ENCODE results near the gene BOC.

DNA sequence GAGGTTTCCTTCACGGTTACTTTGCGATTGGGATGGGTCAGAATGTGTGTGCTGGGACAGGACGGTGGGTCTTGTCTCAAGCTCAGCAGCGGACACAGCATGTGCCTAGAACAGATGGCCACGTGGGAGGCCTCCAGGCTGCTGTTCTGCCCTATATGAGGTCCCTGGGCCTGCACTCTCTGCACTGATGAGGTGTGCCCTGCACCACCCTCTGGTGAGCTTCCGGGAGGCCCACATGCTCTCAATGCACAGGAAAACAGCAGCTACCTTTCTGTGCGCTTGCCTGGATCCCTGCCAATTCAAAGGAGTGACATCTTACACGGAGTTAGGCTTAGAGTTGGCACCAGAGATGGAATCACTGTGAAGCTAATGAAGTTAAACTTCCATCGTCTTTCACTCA lies 59.8 kb downstream of the BOC start:
- TF ChIP-seq, protein P1, sequence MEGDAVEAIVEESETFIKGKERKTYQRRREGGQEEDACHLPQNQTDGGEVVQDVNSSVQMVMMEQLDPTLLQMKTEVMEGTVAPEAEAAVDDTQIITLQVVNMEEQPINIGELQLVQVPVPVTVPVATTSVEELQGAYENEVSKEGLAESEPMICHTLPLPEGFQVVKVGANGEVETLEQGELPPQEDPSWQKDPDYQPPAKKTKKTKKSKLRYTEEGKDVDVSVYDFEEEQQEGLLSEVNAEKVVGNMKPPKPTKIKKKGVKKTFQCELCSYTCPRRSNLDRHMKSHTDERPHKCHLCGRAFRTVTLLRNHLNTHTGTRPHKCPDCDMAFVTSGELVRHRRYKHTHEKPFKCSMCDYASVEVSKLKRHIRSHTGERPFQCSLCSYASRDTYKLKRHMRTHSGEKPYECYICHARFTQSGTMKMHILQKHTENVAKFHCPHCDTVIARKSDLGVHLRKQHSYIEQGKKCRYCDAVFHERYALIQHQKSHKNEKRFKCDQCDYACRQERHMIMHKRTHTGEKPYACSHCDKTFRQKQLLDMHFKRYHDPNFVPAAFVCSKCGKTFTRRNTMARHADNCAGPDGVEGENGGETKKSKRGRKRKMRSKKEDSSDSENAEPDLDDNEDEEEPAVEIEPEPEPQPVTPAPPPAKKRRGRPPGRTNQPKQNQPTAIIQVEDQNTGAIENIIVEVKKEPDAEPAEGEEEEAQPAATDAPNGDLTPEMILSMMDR (IDR thresholded peaks at IDR 0.05), result no peak
- no peak for TF ChIP-seq POLR2AphosphoS5 (IDR thresholded peaks at IDR 0.05)
- TF ChIP-seq POLR2A (IDR thresholded peaks at IDR 0.05), result no peak
- TF ChIP-seq EP300 (IDR thresholded peaks at IDR 0.05), result no peak
